OCI-LY7 (cell line): ENCODE results near the gene PKN1. TPM values are rescaled to one million over a fixed set of nuclear protein-coding genes. Genes with fewer than 3 reads are reported as not detected.

Experiments used
- BruUV-seq: library from RNA; stranded (reverse); fragments of 400-500 nt; replicated peaks from 2 replicates; lab custom pipeline; 2021; lab: Mats Ljungman, UMichigan
- CTCF ChIA-PET: fragments of 300-600 bp; sonication (Branson Sonifier 250); formaldehyde crosslinking; loops from one replicate; lab custom pipeline; 2022; ENCODE audit warnings: antibody characterized with exemption; ENCODE audit not compliant: unreplicated experiment; lab: Charles Lee
- POLR2A ChIA-PET: fragments of 300-600 bp; sonication (Branson Sonifier 250); formaldehyde crosslinking; loops from one replicate; lab custom pipeline; 2022; ENCODE audit warnings: antibody characterized with exemption; lab: Charles Lee
- DNase-seq: peaks from one replicate; pipeline ENCODE4 v3.0.0-alpha.2; 2015; ENCODE audit warnings: low spot score
- H2AFZ ChIP-seq: fragments of 200-600 bp; sonication (generic), shearing (Covaris generic); 2 replicates; pipeline ENCODE4 v1.6.1; 2014; ENCODE audit warnings: mild to moderate bottlenecking, antibody characterized with exemption, low read length, moderate library complexity
- H3K27ac ChIP-seq: fragments of 200-600 bp; sonication (generic); 2 replicates; pipeline ENCODE4 v1.5.1; 2014; ENCODE audit warnings: mixed run types, low read depth, mild to moderate bottlenecking, moderate library complexity, low read length, inconsistent platforms; ENCODE audit not compliant: poor library complexity, severe bottlenecking
- H3K36me3 ChIP-seq: fragments of 200-600 bp; sonication (generic); 2 replicates; pipeline ENCODE4 v1.6.1; 2014; ENCODE audit warnings: mild to moderate bottlenecking, antibody characterized with exemption, low read length, moderate library complexity, mixed read lengths; ENCODE audit not compliant: insufficient read depth
- H3K4me1 ChIP-seq: fragments of 200-600 bp; sonication (generic); 2 replicates; pipeline ENCODE4 v1.5.1; 2014; ENCODE audit warnings: mild to moderate bottlenecking, low read length; ENCODE audit not compliant: insufficient read depth, poor library complexity, severe bottlenecking
- H3K4me2 ChIP-seq: fragments of 200-600 bp; sonication (generic); 2 replicates; pipeline ENCODE4 v1.6.1; 2014; ENCODE audit warnings: mild to moderate bottlenecking, low read length
- H3K4me3 ChIP-seq: fragments of 200-600 bp; sonication (generic); 2 replicates; pipeline ENCODE4 v1.5.1; 2014; ENCODE audit warnings: mild to moderate bottlenecking, low read depth, low read length; ENCODE audit not compliant: poor library complexity, severe bottlenecking
- H3K79me2 ChIP-seq: fragments of 200-600 bp; sonication (generic); 2 replicates; pipeline ENCODE4 v1.6.1; 2016; ENCODE audit warnings: low read depth, mild to moderate bottlenecking, low read length, moderate library complexity, mixed read lengths; ENCODE audit not compliant: insufficient read depth
- H3K9me2 ChIP-seq: fragments of 200-600 bp; sonication (generic); 2 replicates; pipeline ENCODE4 v1.6.1; 2016; ENCODE audit warnings: mild to moderate bottlenecking, low read length, mixed read lengths; ENCODE audit not compliant: insufficient read depth
- H3K9me3 ChIP-seq: fragments of 200-600 bp; sonication (generic); 2 replicates; pipeline ENCODE4 v1.6.1; 2014; ENCODE audit warnings: mild to moderate bottlenecking, mixed run types, low read length, mixed read lengths
- H4K20me1 ChIP-seq: fragments of 200-600 bp; sonication (generic); 2 replicates; pipeline ENCODE4 v1.6.1; 2014; ENCODE audit warnings: mild to moderate bottlenecking, antibody characterized with exemption, low read length, moderate library complexity, mixed read lengths; ENCODE audit not compliant: insufficient read depth
- CTCF ChIP-seq: fragments of 200-600 bp; sonication (generic); conservative IDR thresholded peaks from 2 replicates; pipeline ENCODE4 v1.5.1; 2014; ENCODE audit warnings: mild to moderate bottlenecking, antibody characterized with exemption, low read length, moderate library complexity, mixed read lengths
- EZH2phosphoT487 ChIP-seq: fragments of 200-600 bp; sonication (generic); IDR thresholded peaks from 2 replicates; pipeline ENCODE4 v1.6.1; 2018; ENCODE audit warnings: low read depth, borderline replicate concordance, mild to moderate bottlenecking, mixed run types, antibody characterized with exemption, low read length, moderate library complexity, mixed read lengths
- intact Hi-C: fragments of 100-400 bp; cut with micrococcal nuclease; formaldehyde crosslinking; loops from one replicate; pipeline ENCODE4 v1.10.0; 2022; ENCODE audit not compliant: unreplicated experiment
- total RNA-seq, 2 experiments: library from RNA; depleted of rRNA in 1 of 2; stranded (reverse); fragments of >200 nt in 1 of 2; shearing (Covaris generic) in 1 of 2; gene quantifications; 2 replicates each; pipeline ENCODE4 v1.2.3, GENCODE V29; 2014 to 2022

PKN1 gene
- total RNA-seq, 2 experiments from 2014 or later = 117 to 233 TPM

GRCh38 chr19:14427461-14427860 is 5.6 kb upstream of the PKN1 start:
- Histone ChIP-seq H4K20me1 (no peaks in the 10 kb centered on the region), H3K4me1 (peaks cover 24% of the 10 kb centered on the region), H3K79me2 (no peaks in the 10 kb centered on the region), H3K9me3 (no peaks in the 10 kb centered on the region), H3K4me3 (no peak overlapping the region), H3K4me2 (no peak overlapping the region), H3K27ac (no peak overlapping the region), H2AFZ (no peak overlapping the region), H3K36me3 (no peaks in the 10 kb centered on the region), H3K9me2 (no peaks in the 10 kb centered on the region)
- DNase-seq = no peak
- BruUV-seq = no TSS peak
- TF ChIP-seq CTCF = no peak
- TF ChIP-seq EZH2phosphoT487 = no peak
- ChIA-PET CTCF (no interaction called here), POLR2A (no interaction called here)
- intact Hi-C loops = no loop called here

- TF ChIP-seq CTCF (no peak), EZH2phosphoT487 (no peak)
- CTCF ChIA-PET = no interaction called here
- no peak overlapping the region for H2AFZ ChIP-seq
- H4K20me1 ChIP-seq = no peaks in the 10 kb centered on the region
- peaks cover 20% of the 10 kb centered on the region for H3K4me1 ChIP-seq
- H3K9me2 ChIP-seq = no peaks in the 10 kb centered on the region
- BruUV-seq = no TSS peak
- POLR2A ChIA-PET = interaction anchor here (0.7 to 1.7 kb wide), 3 partner anchors 9 to 49 kb away, joined by 3 to 7 read pairs (median 4); no protein-coding TSS in a partner anchor
- no peaks in the 10 kb centered on the region for H3K9me3 ChIP-seq
- no peak overlapping the region for H3K4me3 ChIP-seq
- H3K4me2 ChIP-seq = no peak overlapping the region
- DNase-seq = no peak
- H3K27ac ChIP-seq = no peak overlapping the region
- intact Hi-C loops = no loop called here
- H3K79me2 ChIP-seq = peaks cover 6% of the 10 kb centered on the region; the same call in 1 of the 2 replicates
- H3K36me3 ChIP-seq = no peaks in the 10 kb centered on the region
Observed at GRCh38 chr19:14428882-14429416, 4.2 kb upstream of the PKN1 start.

GRCh38 chr19:14430712-14431111 is 2.4 kb upstream of the PKN1 start:
- Histone ChIP-seq H3K4me2 (0 out of 2 replicates have a peak overlapping the region, but pooled peaks have one; percentile 97), H3K79me2 (peaks cover 22% of the 10 kb centered on the region; the same call in 1 of the 2 replicates), H3K9me2 (no peaks in the 10 kb centered on the region), H2AFZ (no peak overlapping the region), H3K9me3 (no peaks in the 10 kb centered on the region), H3K4me3 (no peak overlapping the region), H3K27ac (no peak overlapping the region), H3K4me1 (peaks cover 38% of the 10 kb centered on the region), H4K20me1 (no peaks in the 10 kb centered on the region), H3K36me3 (peaks cover 11% of the 10 kb centered on the region; the same call in 1 of the 2 replicates)
- no peak for TF ChIP-seq EZH2phosphoT487
- TF ChIP-seq CTCF = no peak
- CTCF ChIA-PET = no interaction called here
- no peak for DNase-seq
- intact Hi-C loops = no loop called here
- POLR2A ChIA-PET = no interaction called here
- no TSS peak for BruUV-seq
